GM12878 (cell line): ENCODE measurements around the gene CTIF. TPM values are rescaled to one million over a fixed set of nuclear protein-coding genes. Genes with fewer than 3 reads are reported as not detected.

Source experiments
- ATAC-seq: fragments of 200-7000 bp; cut with Tn5 transposase; 3 replicates; pipeline ENCODE4 v1.9.1; 2020; ENCODE audit warnings: mild to moderate bottlenecking, moderate library complexity
- BruUV-seq: library from RNA; stranded (reverse); fragments of 400-500 nt; replicated peaks from 2 replicates; lab custom pipeline; 2021; lab: Mats Ljungman, UMichigan
- CTCF ChIA-PET: fragments of 300-600 bp; sonication (Branson Sonifier 250); formaldehyde crosslinking; extraction: SDS; loops from one replicate; lab custom pipeline; 2021; ENCODE audit warnings: inconsistent platforms; lab: Yijun Ruan, JAX
- POLR2A ChIA-PET: fragments of 350-600 bp; formaldehyde crosslinking; extraction: SDS; loops from one replicate; lab custom pipeline; 2021; ENCODE audit warnings: inconsistent platforms; lab: Charles Lee
- RAD21 ChIA-PET: fragments of 300-600 bp; sonication (Branson Sonifier 250); formaldehyde crosslinking; loops from one replicate; lab custom pipeline; 2023; ENCODE audit warnings: antibody characterized with exemption; ENCODE audit not compliant: unreplicated experiment; lab: Charles Lee
- SMC1A ChIA-PET: fragments of 300-600 bp; sonication (Branson Sonifier 250); formaldehyde crosslinking; loops from one replicate; lab custom pipeline; 2023; ENCODE audit not compliant: unreplicated experiment, uncharacterized antibody; lab: Charles Lee
- DNase-seq: peaks from one replicate; pipeline ENCODE4 v3.0.0-alpha.2; 2011; ENCODE audit warnings: low read depth, low spot score
- FAIRE-seq: peaks from 3 replicates; lab custom pipeline; 2011; peaks lifted over from hg19 to GRCh38; lab: Jason Lieb, UNC
- H2AFZ ChIP-seq: 2 replicates; pipeline ENCODE4 v1.6.0; 2011; ENCODE audit warnings: low read depth, low read length, control low read depth; ENCODE audit not compliant: control insufficient read depth
- H3K27ac ChIP-seq: 2 replicates; pipeline ENCODE4 v1.5.1; 2011; ENCODE audit warnings: control low read depth; ENCODE audit not compliant: control insufficient read depth, insufficient read depth
- H3K27me3 ChIP-seq, 2 experiments: replicated peaks in 1 of 2; 2 replicates each; pipeline versions ENCODE4 v1.6.0 to v1.6.1; 2011; ENCODE audit warnings: low read length in 1 of 2; ENCODE audit not compliant: control insufficient read depth in 2 of 2, insufficient read depth in 2 of 2
- H3K36me3 ChIP-seq, 2 experiments: 2 replicates each; pipeline ENCODE4 v1.5.1; 2011; ENCODE audit warnings: low read length in 1 of 2; ENCODE audit not compliant: control insufficient read depth in 2 of 2, insufficient read depth in 2 of 2
- H3K4me1 ChIP-seq: 2 replicates; pipeline ENCODE4 v1.6.1; 2011; ENCODE audit warnings: mild to moderate bottlenecking, low read length, moderate library complexity, mixed read lengths; ENCODE audit not compliant: control insufficient read depth, insufficient read depth
- H3K4me2 ChIP-seq: 2 replicates; pipeline ENCODE4 v1.6.0; 2011; ENCODE audit warnings: control low read depth; ENCODE audit not compliant: control insufficient read depth, insufficient read depth
- H3K4me3 ChIP-seq: fragments of 200-600 bp; sonication (generic); 2 replicates; pipeline ENCODE4 v1.5.1; 2016
- H3K79me2 ChIP-seq: 2 replicates; pipeline ENCODE4 v1.6.0; 2011; ENCODE audit warnings: low read length; ENCODE audit not compliant: control insufficient read depth, insufficient read depth
- H3K9ac ChIP-seq: 2 replicates; pipeline ENCODE4 v1.8.0; 2011; ENCODE audit warnings: low read length, control low read depth, mixed read lengths; ENCODE audit not compliant: control insufficient read depth, insufficient read depth
- H3K9me3 ChIP-seq: replicated peaks from 3 replicates; pipeline ENCODE4 v1.5.1; 2011; ENCODE audit warnings: mild to moderate bottlenecking, low read length; ENCODE audit not compliant: control insufficient read depth, insufficient read depth
- H4K20me1 ChIP-seq: 2 replicates; pipeline ENCODE4 v1.6.0; 2011; ENCODE audit not compliant: control insufficient read depth, insufficient read depth
- BCLAF1 ChIP-seq: fragments of 450-650 bp; IDR thresholded peaks from 2 replicates; pipeline ENCODE4 v1.6.1; 2017; ENCODE audit warnings: antibody characterized with exemption, mild to moderate bottlenecking, moderate library complexity
- CBFB ChIP-seq: IDR thresholded peaks from 2 replicates; pipeline ENCODE4 v1.6.1; 2016; ENCODE audit warnings: antibody characterized with exemption, low read depth
- CBX3 ChIP-seq: fragments of 200-600 bp; sonication (generic); IDR thresholded peaks from 2 replicates; pipeline ENCODE4 v1.6.1; 2016; ENCODE audit warnings: low read depth, borderline replicate concordance
- ESRRA ChIP-seq: IDR thresholded peaks from 2 replicates; pipeline ENCODE4 v1.6.1; 2012; ENCODE audit warnings: mild to moderate bottlenecking, low read length, improper control_type of control experiment
- KAT2A ChIP-seq: conservative IDR thresholded peaks from 2 replicates; pipeline ENCODE4 v1.6.1; 2011; ENCODE audit warnings: low read depth, low read length; ENCODE audit not compliant: control insufficient read depth
- MEF2A ChIP-seq: IDR thresholded peaks from 2 replicates; pipeline ENCODE4 v1.6.1; 2011; ENCODE audit warnings: low read depth, mild to moderate bottlenecking, low read length, moderate library complexity; ENCODE audit not compliant: insufficient read depth
- MTA2 ChIP-seq: fragments of 450-650 bp; IDR thresholded peaks from 2 replicates; pipeline ENCODE4 v1.6.1; 2016; ENCODE audit warnings: low read depth, mild to moderate bottlenecking, moderate library complexity
- MTA3 ChIP-seq: IDR thresholded peaks from 2 replicates; pipeline ENCODE4 v1.6.1; 2012; ENCODE audit warnings: low read length, inconsistent platforms, borderline replicate concordance
- RFX5 ChIP-seq: IDR thresholded peaks from 2 replicates; pipeline ENCODE4 v1.6.1; 2011; ENCODE audit warnings: low read depth, low read length, improper control_type of control experiment
- SREBF2 ChIP-seq: IDR thresholded peaks from 2 replicates; pipeline ENCODE4 v1.6.1; 2012; ENCODE audit warnings: mild to moderate bottlenecking, low read length
- TAF1 ChIP-seq: IDR thresholded peaks from 2 replicates; pipeline ENCODE4 v1.6.1; 2011; ENCODE audit warnings: mild to moderate bottlenecking, low read depth, low read length, borderline replicate concordance
- USF1 ChIP-seq: IDR thresholded peaks from 2 replicates; pipeline ENCODE4 v1.6.1; 2011; ENCODE audit warnings: borderline replicate concordance, low read depth, mild to moderate bottlenecking, moderate library complexity, mixed read lengths, low read length; ENCODE audit not compliant: insufficient read depth; ENCODE audit errors: extremely low read length
- ZNF592 ChIP-seq: fragments of 450-650 bp; IDR thresholded peaks from 2 replicates; pipeline ENCODE4 v1.6.1; 2017; ENCODE audit warnings: mild to moderate bottlenecking, moderate library complexity
- WGBS: methylation state at CpG from one replicate; pipeline ENCODE4 v1.1.6; 2016; ENCODE audit warnings: low lambda C conversion rate; ENCODE audit not compliant: insufficient replicate concordance, insufficient coverage; ENCODE audit errors: missing lambda C conversion rate; 5-methylcytosine and 5-hydroxymethylcytosine counted together
- in situ Hi-C: fragments of 300-500 bp; cut with MboI; formaldehyde crosslinking; loops from 9 replicates; pipeline ENCODE4 v1.14.3; 2018; ENCODE audit warnings: mixed read lengths
- intact Hi-C: fragments of 100-400 bp; cut with micrococcal nuclease; formaldehyde crosslinking; loops from one replicate; pipeline ENCODE4 v1.14.2; 2022; ENCODE audit not compliant: unreplicated experiment
- polyA plus RNA-seq, 11 experiments: library from polyadenylated mRNA; depleted of rRNA in 4 of 11; unstranded in 6 of 11; stranded (reverse) in 5 of 11; fragments of >200 nt; fragmentation: Nextera tagmentation in 4 of 11; fragmentation: Illumina TruSeq in 1 of 11; extraction: Ambion mirVana in 4 of 11; extraction: Trizol in 1 of 11; gene quantifications; 1 replicate in 1 of 11; 2 replicates in 10 of 11; pipeline versions ENCODE4 v1.2.1 to v1.2.3, GENCODE V29; 2011 to 2016; ENCODE audit warnings: inconsistent platforms in 2 of 11, missing spikeins in 2 of 11, low read depth in 1 of 11
- total RNA-seq, 4 experiments: library from RNA; depleted of rRNA in 3 of 4; stranded (reverse); fragments of >200 nt in 3 of 4; fragmentation: Illumina TruSeq in 1 of 4; extraction: Trizol in 1 of 4; gene quantifications; 2 replicates each; pipeline versions ENCODE4 v1.2.1 to v1.2.3, GENCODE V29; 2013 to 2021

The CTIF gene
- total and polyA plus RNA-seq, 10 of the 15 experiments (the other 5 are each of a cell fraction or from before 2014, with no cell fraction given) = 0.06 to 11.6 (median 2.5) TPM

GRCh38 chr18:48702346-48703027, 163.7 kb downstream of the CTIF start:
- WGBS = 67% methylated on average over 9 of the region's 9 CpGs
- peaks cover 16% of the 10 kb centered on the region for H3K4me1 ChIP-seq
- ChIA-PET CTCF (interaction anchor here (1.1 to 1.8 kb wide), 2 partner anchors 9 to 29 kb away, joined by 5 to 8 read pairs; no protein-coding TSS in a partner anchor), RAD21 (interaction anchor here (0.9 kb wide), 1 partner anchor 475 kb away, joined by 3 read pairs; no protein-coding TSS in a partner anchor), SMC1A (interaction anchor here (0.8 to 1.7 kb wide), 5 partner anchors 9 to 52 kb away, joined by 3 to 7 read pairs (median 3); no protein-coding TSS in a partner anchor), POLR2A (interaction anchor here (0.8 kb wide), 1 partner anchor 9 kb away, joined by 3 read pairs; no protein-coding TSS in a partner anchor)
- in situ Hi-C loops (no loop called here), intact Hi-C loops (no loop called here)
- no peak overlapping the region for H3K4me2 ChIP-seq
- no peak for FAIRE-seq
- H3K36me3 ChIP-seq = no peaks in the 10 kb centered on the region
- ATAC-seq = no peak
- H2AFZ ChIP-seq = no peak overlapping the region
- no peaks in the 10 kb centered on the region for H4K20me1 ChIP-seq
- H3K4me3 ChIP-seq = no peak overlapping the region
- no peak overlapping the region for H3K9ac ChIP-seq
- H3K79me2 ChIP-seq = no peaks in the 10 kb centered on the region
- no peaks in the 10 kb centered on the region for H3K9me3 ChIP-seq
- TF ChIP-seq KAT2A (no peak), MTA3 (no peak), ZNF592 (no peak), CBFB (no peak), USF1 (no peak), BCLAF1 (no peak), RFX5 (no peak), CBX3 (no peak), MTA2 (no peak), ESRRA (no peak), MEF2A (no peak), SREBF2 (no peak), TAF1 (no peak)
- no peaks in the 10 kb centered on the region for H3K27me3 ChIP-seq
- no peak overlapping the region for H3K27ac ChIP-seq
- no peak for DNase-seq
- no TSS peak for BruUV-seq
